D721Med (cell line): Measurements from ENCODE around the gene MTMR3.

Experiments
- DNase-seq: peaks from one replicate; pipeline ENCODE4 v3.0.0; 2011; ENCODE audit warnings: low spot score; ENCODE audit not compliant: insufficient read length
- FAIRE-seq: peaks from 2 replicates; lab custom pipeline; 2011; peaks lifted over from hg19 to GRCh38; lab: Jason Lieb, UNC
- CTCF ChIP-seq: IDR thresholded peaks from 2 replicates; pipeline ENCODE4 v1.5.1; 2012; ENCODE audit warnings: mild to moderate bottlenecking, control low read depth; ENCODE audit not compliant: insufficient read depth; ENCODE audit errors: missing control alignments

The MTMR3 gene

GRCh38 chr22:29992341-29993275 is 109.6 kb downstream of the MTMR3 start:
- TF ChIP-seq CTCF: no peak
- DNase-seq (no peak), FAIRE-seq (no peak)

GRCh38 chr22:29994027-29994715 is 111.2 kb downstream of the MTMR3 start:
- peak; percentile 32 for TF ChIP-seq CTCF
- no peak for FAIRE-seq
- no peak for DNase-seq

- TF ChIP-seq CTCF: no peak
- DNase-seq (no peak), FAIRE-seq (no peak)
Measured at GRCh38 chr22:29994943-29995342, 112.0 kb downstream of the MTMR3 start.

- no peak for TF ChIP-seq CTCF
- FAIRE-seq (no peak), DNase-seq (no peak)
Measured at GRCh38 chr22:29997107-29997506, 114.1 kb downstream of the MTMR3 start.

GRCh38 chr22:29997516-29997915 is 114.5 kb downstream of the MTMR3 start:
- no peak for FAIRE-seq
- DNase-seq: no peak
- no peak for TF ChIP-seq CTCF

- FAIRE-seq (no peak), DNase-seq (no peak)
- TF ChIP-seq CTCF: no peak
Measured at GRCh38 chr22:29998627-29999384, 115.8 kb downstream of the MTMR3 start.
